HG03378 (cell line): Measurements from ENCODE around the gene CBLB.

Experiments
- ATAC-seq: cut with Tn5 transposase; IDR thresholded peaks from one replicate; pipeline ENCODE4 v1.9.1; 2021; ENCODE audit warnings: mild to moderate bottlenecking, moderate library complexity; ENCODE audit not compliant: unreplicated experiment

Gene CBLB

GRCh38 chr3:105791919-105792786 lies 76.7 kb downstream of the CBLB start:
- no peak for ATAC-seq

- no peak for ATAC-seq
Observed at GRCh38 chr3:105791131-105791530, 77.7 kb downstream of the CBLB start.

DNA sequence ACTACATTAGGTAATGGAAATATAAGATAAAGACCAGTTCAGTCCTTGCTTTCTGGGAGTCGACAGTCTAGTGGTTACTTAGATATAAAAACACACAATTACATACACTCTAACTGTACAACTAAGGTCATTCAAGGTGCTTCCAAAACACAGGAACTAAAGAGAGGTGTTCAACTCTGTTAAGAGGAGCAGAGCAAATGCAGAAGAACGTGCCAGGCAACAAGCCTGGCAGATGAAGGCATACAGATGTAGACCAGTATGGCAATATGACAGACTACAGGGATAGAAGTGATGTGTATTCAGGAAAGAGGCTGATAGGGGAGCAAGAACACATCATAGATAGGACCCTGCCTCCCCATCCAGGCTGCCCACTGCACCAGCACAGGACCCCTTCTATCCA lies 78.3 kb downstream of the CBLB start:
- ATAC-seq, result no peak

DNA sequence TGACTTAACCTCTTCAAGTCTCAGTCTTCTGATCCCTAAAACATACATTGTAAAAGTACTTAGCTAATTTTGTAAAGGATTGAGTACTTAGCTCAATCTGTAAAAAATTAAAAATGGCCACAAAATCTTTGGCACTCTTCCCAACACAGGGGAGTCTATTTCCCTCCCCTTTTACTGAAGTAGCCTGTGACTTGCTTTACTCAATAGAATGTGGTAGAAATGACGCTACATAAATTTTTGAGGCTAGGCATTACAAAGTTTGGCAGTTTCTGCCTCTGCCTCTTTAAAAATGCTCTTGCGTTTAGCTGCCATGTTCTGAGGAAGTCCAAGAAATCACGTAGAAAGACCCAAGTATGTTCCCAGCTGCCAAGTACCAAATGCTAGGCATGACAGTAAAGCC lies 80.2 kb downstream of the CBLB start:
- no peak for ATAC-seq

DNA sequence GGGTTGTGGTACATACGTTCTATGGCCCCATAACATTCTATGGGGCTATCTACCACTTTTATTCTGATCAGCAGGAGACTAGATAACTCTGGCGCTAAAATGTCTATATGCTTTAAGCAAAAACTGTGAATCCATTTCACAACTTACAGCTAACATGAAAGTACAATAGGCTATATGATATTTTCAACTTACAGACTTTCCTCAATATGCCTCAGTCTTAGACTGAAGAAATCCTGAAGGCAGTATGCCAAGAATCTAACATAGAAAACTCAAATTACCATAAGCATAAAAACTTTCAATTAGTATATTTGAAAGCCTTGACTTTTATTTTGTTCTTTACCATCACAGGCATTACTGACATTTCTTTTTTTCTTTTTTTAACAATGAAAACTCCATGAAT lies 81.4 kb downstream of the CBLB start:
- no peak for ATAC-seq

GRCh38 chr3:105786990-105787389 lies 81.8 kb downstream of the CBLB start:
- no peak for ATAC-seq

DNA sequence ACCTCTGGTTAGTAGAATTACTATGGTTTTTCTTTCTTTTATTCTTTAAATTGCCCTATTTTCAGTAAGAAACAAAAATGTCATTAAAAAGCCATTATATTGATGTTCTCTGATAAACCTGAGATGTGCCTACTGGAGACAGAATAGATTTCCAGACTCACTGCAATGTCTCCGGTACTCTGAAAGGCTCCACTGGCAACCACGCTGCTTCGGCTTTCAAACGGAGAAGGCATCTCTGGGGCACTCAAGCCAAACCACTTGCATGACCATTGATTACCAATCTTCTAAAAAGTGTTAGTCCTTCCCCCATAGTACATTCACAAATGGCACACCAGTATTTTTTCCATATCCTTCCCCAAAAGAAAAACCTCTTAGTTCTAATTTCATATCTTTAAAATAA lies 82.6 kb downstream of the CBLB start:
- ATAC-seq, result no peak

- ATAC-seq, result no peak
Observed at GRCh38 chr3:105785803-105786202, 83.0 kb downstream of the CBLB start.

GRCh38 chr3:105783631-105784030 lies 85.2 kb downstream of the CBLB start:
- no peak for ATAC-seq

GRCh38 chr3:105781871-105782270 lies 86.9 kb downstream of the CBLB start:
- no peak for ATAC-seq

- ATAC-seq, result no peak
Observed at GRCh38 chr3:105780107-105780506, 88.7 kb downstream of the CBLB start.

DNA sequence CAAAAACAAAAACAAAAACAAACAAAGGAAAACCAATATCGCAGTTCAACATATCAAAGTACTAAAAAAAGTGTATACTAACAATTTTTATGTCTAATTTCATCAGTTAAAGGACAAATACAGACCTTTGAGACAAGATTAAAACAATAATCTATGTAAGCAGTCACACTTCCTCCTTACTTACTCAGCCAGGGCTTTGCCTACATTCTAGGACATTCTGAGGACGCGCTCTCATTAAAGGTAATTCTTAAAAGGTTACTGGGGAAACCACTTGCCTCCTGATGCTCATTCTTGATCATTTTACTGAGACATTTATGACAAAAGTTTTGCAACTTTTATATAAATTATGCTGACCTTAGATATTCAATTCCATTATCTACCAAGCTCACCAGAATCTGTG lies 93.4 kb downstream of the CBLB start:
- ATAC-seq, result no peak

GRCh38 chr3:105774444-105775180 lies 94.2 kb downstream of the CBLB start:
- ATAC-seq, result no peak

DNA sequence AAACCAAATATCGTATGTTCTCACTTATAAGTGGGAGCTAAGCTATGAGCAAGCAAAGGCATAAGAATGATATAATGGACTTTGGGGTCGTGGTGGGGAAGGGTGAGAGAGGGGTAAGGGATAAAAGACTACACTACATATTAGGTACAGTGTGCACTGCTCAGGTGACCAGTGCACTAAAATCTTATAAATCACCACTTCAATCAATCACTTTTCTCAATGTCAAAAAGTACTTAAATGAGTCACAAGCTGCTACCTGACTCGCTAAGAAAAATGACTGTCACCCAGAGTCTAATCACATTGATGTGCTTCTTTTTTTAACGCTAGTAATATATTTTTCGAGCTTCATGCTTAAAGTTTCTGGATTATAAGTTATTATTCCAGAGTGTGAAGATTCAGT lies 95.5 kb downstream of the CBLB start:
- no peak for ATAC-seq

DNA sequence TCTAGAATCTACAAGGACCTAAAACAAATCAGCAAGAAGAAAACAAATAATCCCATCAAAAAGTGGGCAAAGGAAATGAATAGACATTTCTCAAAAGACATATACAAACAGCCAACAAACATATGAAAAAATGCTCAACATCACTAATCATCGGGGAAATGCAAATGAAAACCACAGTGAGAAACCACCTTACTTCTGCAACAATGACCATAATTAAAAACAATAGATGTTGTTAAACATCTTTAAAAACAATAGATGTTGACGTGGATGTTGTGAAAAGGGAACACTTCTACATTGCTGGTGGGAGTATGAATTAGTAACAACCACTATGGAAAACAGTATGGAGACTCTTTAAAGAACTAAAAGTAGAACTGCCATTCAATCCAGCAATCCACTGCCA lies 96.2 kb downstream of the CBLB start:
- ATAC-seq, result no peak

DNA sequence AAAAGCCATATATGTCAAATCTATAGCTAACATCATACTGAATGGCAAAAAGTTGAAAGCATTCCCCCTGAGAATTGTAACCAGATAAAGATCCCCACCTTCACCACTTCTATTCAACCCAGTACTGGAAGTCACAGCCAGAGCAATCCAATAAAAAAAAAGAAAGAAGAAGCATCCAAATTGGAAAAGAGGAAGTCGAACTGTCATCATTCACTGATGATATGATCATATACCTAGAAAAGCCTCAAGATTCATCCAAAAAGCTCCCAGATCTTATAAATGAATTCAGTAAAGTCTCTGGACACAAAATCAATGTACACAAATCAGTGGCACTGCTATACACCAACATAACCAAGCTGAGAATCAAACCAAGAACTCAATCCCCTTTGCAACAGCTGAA lies 97.4 kb downstream of the CBLB start:
- no peak for ATAC-seq

DNA sequence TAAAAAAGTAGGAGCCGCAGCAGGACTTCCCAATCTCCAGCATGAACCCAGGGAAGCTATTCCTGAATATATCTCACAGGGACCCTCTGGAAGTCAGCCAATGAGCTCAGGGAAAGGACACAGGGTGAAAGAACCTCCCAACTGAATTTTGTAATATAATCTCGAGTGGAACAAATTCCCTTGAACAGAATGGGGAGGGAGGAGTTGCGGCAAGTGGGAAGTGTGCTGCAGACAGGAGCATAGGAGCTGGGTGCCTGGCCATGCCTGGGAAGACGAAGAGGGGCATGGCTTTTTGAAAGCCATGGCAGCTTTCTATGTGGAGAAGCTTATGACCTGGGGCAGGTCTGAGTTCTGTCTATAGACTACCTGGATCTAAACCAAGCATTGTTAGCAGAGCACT lies 98.4 kb downstream of the CBLB start:
- no peak for ATAC-seq

DNA sequence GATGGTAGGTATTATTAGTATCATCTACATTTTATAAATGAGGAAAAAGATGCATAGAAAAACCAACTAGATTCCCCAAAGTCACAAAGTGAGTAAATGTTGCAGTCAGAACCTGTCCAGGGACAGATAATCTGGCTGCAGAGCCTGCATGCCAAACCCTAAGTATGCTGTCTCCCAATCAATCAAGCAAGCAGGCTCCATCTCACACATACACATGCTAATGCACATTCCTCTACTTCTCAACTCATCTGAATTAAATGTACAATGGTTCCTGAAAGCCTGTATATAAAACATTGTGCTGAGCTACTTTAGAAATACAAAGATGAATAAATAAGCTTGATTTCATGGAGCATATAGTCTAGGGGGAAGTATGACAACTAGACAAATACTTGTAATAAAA lies 101.0 kb downstream of the CBLB start:
- no peak for ATAC-seq

DNA sequence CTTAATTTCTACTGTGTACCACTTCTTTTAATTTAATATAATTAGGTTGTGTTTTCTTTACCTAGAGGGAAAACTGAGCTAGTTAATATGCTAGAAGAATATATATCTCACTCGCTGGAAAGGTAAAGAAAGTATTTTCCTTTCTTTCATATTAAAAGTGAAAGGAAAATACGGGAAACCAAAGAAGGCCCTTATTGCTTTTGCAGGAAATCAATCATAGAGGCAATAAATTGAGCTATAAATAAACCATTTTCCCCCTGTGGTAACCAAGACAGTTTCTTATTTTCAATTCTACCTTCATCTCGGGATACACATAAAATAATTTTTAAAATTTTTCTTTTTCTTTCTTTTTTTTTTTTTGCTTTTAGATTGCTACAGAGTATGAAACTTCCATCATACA lies 101.6 kb downstream of the CBLB start:
- ATAC-seq, result no peak

GRCh38 chr3:105765308-105765639 lies 103.5 kb downstream of the CBLB start:
- no peak for ATAC-seq

DNA sequence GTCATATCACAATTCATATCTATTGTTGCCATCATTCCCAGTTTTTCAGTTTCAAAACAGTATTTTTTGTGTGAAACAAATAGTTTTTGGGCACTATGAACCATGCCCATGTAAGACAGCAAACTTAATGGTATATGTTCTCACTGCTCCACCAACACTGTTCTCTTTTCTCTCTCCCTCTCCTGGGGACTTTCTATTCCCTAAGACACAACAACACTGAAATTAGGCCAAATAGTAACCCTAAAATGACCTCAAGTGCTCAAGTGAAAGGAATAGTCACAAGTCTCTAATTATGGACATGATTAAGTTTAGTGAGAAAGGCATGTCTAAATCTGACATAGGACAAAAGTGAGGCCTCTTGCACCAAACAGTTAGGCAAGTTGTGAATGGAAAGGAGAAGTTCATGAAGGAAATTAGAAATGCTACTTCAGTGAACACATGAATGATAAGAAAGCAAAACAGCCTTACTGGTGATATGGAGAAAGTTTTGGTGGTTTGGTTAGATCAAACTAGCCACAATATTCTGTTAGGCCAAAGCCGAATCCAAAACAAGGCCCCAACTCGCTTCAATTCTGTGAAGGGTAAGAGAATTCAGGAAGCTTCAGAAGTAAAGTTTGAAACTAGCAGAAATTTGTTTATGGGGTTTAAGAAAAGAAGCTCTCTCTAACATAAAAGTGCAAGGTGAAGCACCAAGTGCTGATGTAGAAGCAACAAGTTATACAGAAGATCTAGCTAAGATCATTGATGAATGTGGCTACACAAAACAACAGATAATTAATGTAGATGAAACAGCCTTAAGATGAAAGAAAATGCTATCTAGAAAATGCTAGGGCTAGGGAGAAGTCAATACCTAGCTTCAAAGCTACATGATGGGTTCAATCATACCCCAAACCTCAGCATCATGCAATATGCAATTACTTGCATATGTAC lies 104.2 kb downstream of the CBLB start:
- peak; percentile 49 for ATAC-seq
